GM19035 (cell line): ENCODE measurements around the gene HOXB2.
A peak's percentile ranks its signal among the peaks of the same experiment; 100 is the strongest.
"Not testable (repeated sequence)": the region's sequence is repeated elsewhere in the genome, so short reads cannot be mapped to it uniquely, and the experiment has no call there.

Experiments
- ATAC-seq: cut with Tn5 transposase; IDR thresholded peaks from one replicate; pipeline ENCODE4 v1.9.1; 2021; ENCODE audit not compliant: unreplicated experiment

HOXB2 gene

GRCh38 chr17:48517478-48517877, 27.4 kb downstream of the HOXB2 start:
- no peak for ATAC-seq

- ATAC-seq, result no peak
These were observed 28.7 kb downstream of the HOXB2 start for GRCh38 chr17:48515925-48516900.

GRCh38 chr17:48514477-48514876, 30.4 kb downstream of the HOXB2 start:
- no peak for ATAC-seq

- no peak for ATAC-seq
These were observed 31.0 kb downstream of the HOXB2 start for GRCh38 chr17:48513666-48514455.

GRCh38 chr17:48513097-48513496, 31.8 kb downstream of the HOXB2 start:
- no peak for ATAC-seq

GRCh38 chr17:48510761-48511604, 33.9 kb downstream of the HOXB2 start:
- peak; percentile 63 for ATAC-seq

GRCh38 chr17:48510381-48510760, 34.5 kb downstream of the HOXB2 start:
- no peak for ATAC-seq

- ATAC-seq, result not testable (repeated sequence)
These were observed 35.2 kb downstream of the HOXB2 start for GRCh38 chr17:48509708-48510107.

- no peak for ATAC-seq
These were observed 38.7 kb downstream of the HOXB2 start for GRCh38 chr17:48506246-48506645.

GRCh38 chr17:48505788-48506187, 39.1 kb downstream of the HOXB2 start:
- ATAC-seq, result peak; percentile 89

GRCh38 chr17:48504953-48505352, 40.0 kb downstream of the HOXB2 start:
- ATAC-seq, result no peak

GRCh38 chr17:48503747-48504146, 41.2 kb downstream of the HOXB2 start:
- ATAC-seq, result no peak

GRCh38 chr17:48502901-48503300, 42.0 kb downstream of the HOXB2 start:
- no peak for ATAC-seq

GRCh38 chr17:48502312-48502711, 42.6 kb downstream of the HOXB2 start:
- ATAC-seq, result no peak

- no peak for ATAC-seq
These were observed 44.2 kb downstream of the HOXB2 start for GRCh38 chr17:48500435-48501426.

- ATAC-seq, result no peak
These were observed 45.0 kb downstream of the HOXB2 start for GRCh38 chr17:48499735-48500434.

GRCh38 chr17:48499248-48499647, 45.7 kb downstream of the HOXB2 start:
- ATAC-seq, result no peak

GRCh38 chr17:48498164-48498850, 46.6 kb downstream of the HOXB2 start:
- no peak for ATAC-seq

GRCh38 chr17:48497103-48497502, 47.8 kb downstream of the HOXB2 start:
- no peak for ATAC-seq
